Measurements from ENCODE around the gene HOMER3.

HOMER3 gene

GRCh38 chr19:18985257-18985656 is 44.2 kb upstream of the HOMER3 start:
- H4K20me1 ChIP-seq (ENCODE audit: insufficient read depth, low read length) = peaks cover 2% of the 10 kb centered on the region
- H3K79me2 ChIP-seq (ENCODE audit: low read length) = no peaks in the 10 kb centered on the region
- no peaks in the 10 kb centered on the region for H3K4me1 ChIP-seq (ENCODE audit: low read length)
- no peaks in the 10 kb centered on the region for H3K9me3 ChIP-seq (ENCODE audit: insufficient read depth, low read length)
- H3K27ac ChIP-seq (ENCODE audit: low read length) = no peak overlapping the region
- H3K4me2 ChIP-seq (ENCODE audit: low read length) = no peak overlapping the region
- no peak overlapping the region for H3K9ac ChIP-seq (ENCODE audit: low read length)
- H3K36me3 ChIP-seq (replicated peaks; ENCODE audit: low read depth, low read length) = no peaks in the 10 kb centered on the region
- H3K27me3 ChIP-seq (ENCODE audit: low read depth, low read length) = peaks cover 21% of the 10 kb centered on the region
- TF ChIP-seq EZH2phosphoT487 (IDR thresholded peaks at IDR 0.05; ENCODE audit: low read depth) = no peak
- no peak for TF ChIP-seq CTCF (IDR thresholded peaks at IDR 0.05; ENCODE audit: low read depth, low read length)
- no peak overlapping the region for H2AFZ ChIP-seq (ENCODE audit: low read depth, low read length)
- H3K4me3 ChIP-seq (ENCODE audit: low read length) = no peak overlapping the region

- H3K4me2 ChIP-seq (ENCODE audit: low read length) = no peak overlapping the region
- no peak for TF ChIP-seq CTCF (IDR thresholded peaks at IDR 0.05; ENCODE audit: low read depth, low read length)
- TF ChIP-seq EZH2phosphoT487 (IDR thresholded peaks at IDR 0.05; ENCODE audit: low read depth) = no peak
- H4K20me1 ChIP-seq (ENCODE audit: insufficient read depth, low read length) = peaks cover 1% of the 10 kb centered on the region; the same call in 1 of the 2 replicates
- H3K36me3 ChIP-seq (replicated peaks; ENCODE audit: low read depth, low read length) = no peaks in the 10 kb centered on the region
- H3K79me2 ChIP-seq (ENCODE audit: low read length) = no peaks in the 10 kb centered on the region
- no peaks in the 10 kb centered on the region for H3K4me1 ChIP-seq (ENCODE audit: low read length)
- no peak overlapping the region for H3K27ac ChIP-seq (ENCODE audit: low read length)
- no peak overlapping the region for H2AFZ ChIP-seq (ENCODE audit: low read depth, low read length)
- no peak overlapping the region for H3K9ac ChIP-seq (ENCODE audit: low read length)
- H3K27me3 ChIP-seq (ENCODE audit: low read depth, low read length) = peaks cover 21% of the 10 kb centered on the region
- no peak overlapping the region for H3K4me3 ChIP-seq (ENCODE audit: low read length)
- no peaks in the 10 kb centered on the region for H3K9me3 ChIP-seq (ENCODE audit: insufficient read depth, low read length)
These were observed 43.2 kb upstream of the HOMER3 start for GRCh38 chr19:18984251-18984650.

DNA sequence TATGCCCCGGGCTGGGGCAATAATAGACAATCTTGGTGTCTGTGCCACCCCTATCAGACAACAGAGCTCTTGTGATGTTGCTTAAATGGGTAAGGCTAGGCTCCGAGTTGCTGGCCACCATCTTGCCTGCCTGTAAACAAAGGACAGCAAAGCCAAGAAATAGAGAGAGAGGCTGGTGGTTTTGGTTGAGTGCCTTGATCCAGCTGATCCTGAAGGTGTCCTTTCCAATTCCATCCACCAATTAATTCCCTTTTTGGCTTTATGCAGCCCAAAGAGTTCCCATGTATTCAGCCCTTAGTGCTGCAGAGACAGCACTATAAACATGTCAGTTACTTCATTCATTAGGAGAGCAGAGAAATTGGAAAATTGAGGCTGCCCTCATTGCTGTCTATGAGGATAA is 41.7 kb upstream of the HOMER3 start:
- peaks cover 21% of the 10 kb centered on the region for H3K27me3 ChIP-seq (ENCODE audit: low read depth, low read length)
- H3K4me3 ChIP-seq (ENCODE audit: low read length) = no peak overlapping the region
- no peaks in the 10 kb centered on the region; the same call in 1 of the 2 replicates for H4K20me1 ChIP-seq (ENCODE audit: insufficient read depth, low read length)

DNA sequence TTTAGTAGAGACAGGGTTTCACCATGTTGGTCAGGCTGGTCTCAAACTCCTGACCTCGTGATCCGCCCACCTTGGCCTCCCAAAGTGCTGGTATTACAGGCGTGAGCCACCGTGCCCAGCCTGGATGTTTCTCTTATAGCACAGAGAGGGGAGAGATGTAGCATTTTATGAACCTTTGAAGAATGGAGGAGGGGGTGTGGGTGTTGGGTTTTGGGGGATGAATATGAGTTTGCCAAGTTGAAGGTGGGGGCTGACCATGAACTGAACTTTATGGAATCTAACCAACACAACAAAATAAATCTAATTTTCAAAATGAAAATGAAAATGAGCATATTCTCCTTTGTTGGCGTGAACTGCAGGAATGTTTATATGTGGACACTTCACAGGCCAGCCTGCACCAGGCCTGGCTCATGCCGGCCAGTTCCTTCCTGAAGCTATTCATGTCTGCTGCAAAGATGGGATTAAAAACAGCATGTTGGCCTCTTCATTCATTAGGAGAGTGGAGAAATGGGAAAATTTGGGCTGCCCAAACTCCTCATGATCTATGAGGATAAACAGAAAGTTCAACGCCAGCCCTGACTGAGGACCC is 39.5 kb upstream of the HOMER3 start:
- H3K27me3 ChIP-seq (ENCODE audit: low read depth, low read length) = peaks cover 18% of the 10 kb centered on the region
- TF ChIP-seq CTCF (IDR thresholded peaks at IDR 0.05; ENCODE audit: low read depth, low read length) = no peak
- no peak for TF ChIP-seq EZH2phosphoT487 (IDR thresholded peaks at IDR 0.05; ENCODE audit: low read depth)
- no peaks in the 10 kb centered on the region for H4K20me1 ChIP-seq (ENCODE audit: insufficient read depth, low read length)
- H3K79me2 ChIP-seq (ENCODE audit: low read length) = no peaks in the 10 kb centered on the region
- H3K9ac ChIP-seq (ENCODE audit: low read length) = no peak overlapping the region
- no peaks in the 10 kb centered on the region for H3K4me1 ChIP-seq (ENCODE audit: low read length)
- H3K36me3 ChIP-seq (replicated peaks; ENCODE audit: low read depth, low read length) = no peaks in the 10 kb centered on the region
- H2AFZ ChIP-seq (ENCODE audit: low read depth, low read length) = no peak overlapping the region
- H3K27ac ChIP-seq (ENCODE audit: low read length) = no peak overlapping the region
- no peak overlapping the region for H3K4me3 ChIP-seq (ENCODE audit: low read length)
- H3K9me3 ChIP-seq (ENCODE audit: insufficient read depth, low read length) = no peaks in the 10 kb centered on the region
- H3K4me2 ChIP-seq (ENCODE audit: low read length) = no peak overlapping the region

More for the DNA sequence above, 41.7 kb upstream of the HOMER3 start:
- Histone ChIP-seq H3K9me3 (ENCODE audit: insufficient read depth, low read length) (no peaks in the 10 kb centered on the region), H3K4me1 (ENCODE audit: low read length) (no peaks in the 10 kb centered on the region), H3K27ac (ENCODE audit: low read length) (no peak overlapping the region), H3K36me3 (replicated peaks; ENCODE audit: low read depth, low read length) (no peaks in the 10 kb centered on the region), H2AFZ (ENCODE audit: low read depth, low read length) (no peak overlapping the region), H3K79me2 (ENCODE audit: low read length) (no peaks in the 10 kb centered on the region), H3K9ac (ENCODE audit: low read length) (no peak overlapping the region), H3K4me2 (ENCODE audit: low read length) (no peak overlapping the region)
- TF ChIP-seq CTCF (IDR thresholded peaks at IDR 0.05; ENCODE audit: low read depth, low read length) = no peak
- no peak for TF ChIP-seq EZH2phosphoT487 (IDR thresholded peaks at IDR 0.05; ENCODE audit: low read depth)

Data from OCI-LY3 (cell line).